Measurements from ENCODE around the gene C10orf143.

C10orf143 gene

GRCh38 chr10:130038611-130039109 is 72.0 kb downstream of the C10orf143 start:
- no peak overlapping the region for H3K4me2 ChIP-seq
- TF ChIP-seq CTCF (conservative IDR thresholded peaks at IDR 0.05; ENCODE audit: low read depth, low read length): no peak
- no peak overlapping the region for H3K9ac ChIP-seq
- no peaks in the 10 kb centered on the region for H3K27me3 ChIP-seq (ENCODE audit: insufficient read depth, low read depth)
- H3K4me3 ChIP-seq (IDR thresholded peaks at IDR 0.05; ENCODE audit: insufficient read depth, low read depth, low read length): no peak overlapping the region
- no peaks in the 10 kb centered on the region for H4K20me1 ChIP-seq (ENCODE audit: insufficient read depth)
- H3K4me1 ChIP-seq (ENCODE audit: low read depth, poor library complexity, severe bottlenecking): no peaks in the 10 kb centered on the region
- no peak overlapping the region for H3K27ac ChIP-seq
- H2AFZ ChIP-seq (ENCODE audit: low read depth): no peak overlapping the region
- H3K36me3 ChIP-seq (ENCODE audit: insufficient read depth): no peaks in the 10 kb centered on the region
- H3K79me2 ChIP-seq (ENCODE audit: insufficient read depth, low read depth): no peaks in the 10 kb centered on the region

GRCh38 chr10:130038019-130038555 is 72.5 kb downstream of the C10orf143 start:
- Histone ChIP-seq H3K27ac (no peak overlapping the region), H3K36me3 (ENCODE audit: insufficient read depth) (no peaks in the 10 kb centered on the region), H3K4me3 (IDR thresholded peaks at IDR 0.05; ENCODE audit: insufficient read depth, low read depth, low read length) (no peak overlapping the region), H3K79me2 (ENCODE audit: insufficient read depth, low read depth) (no peaks in the 10 kb centered on the region), H2AFZ (ENCODE audit: low read depth) (no peak overlapping the region), H3K9ac (no peak overlapping the region), H3K4me1 (ENCODE audit: low read depth, poor library complexity, severe bottlenecking) (no peaks in the 10 kb centered on the region), H3K27me3 (ENCODE audit: insufficient read depth, low read depth) (no peaks in the 10 kb centered on the region), H4K20me1 (ENCODE audit: insufficient read depth) (no peaks in the 10 kb centered on the region), H3K4me2 (no peak overlapping the region)
- TF ChIP-seq CTCF (conservative IDR thresholded peaks at IDR 0.05; ENCODE audit: low read depth, low read length): no peak

GRCh38 chr10:130037169-130037661 is 73.4 kb downstream of the C10orf143 start:
- no peak overlapping the region for H3K27ac ChIP-seq
- no peak overlapping the region for H3K4me3 ChIP-seq (IDR thresholded peaks at IDR 0.05; ENCODE audit: insufficient read depth, low read depth, low read length)
- H3K9ac ChIP-seq: no peak overlapping the region
- no peak overlapping the region for H3K4me2 ChIP-seq
- H3K36me3 ChIP-seq (ENCODE audit: insufficient read depth): no peaks in the 10 kb centered on the region
- H4K20me1 ChIP-seq (ENCODE audit: insufficient read depth): no peaks in the 10 kb centered on the region
- H3K79me2 ChIP-seq (ENCODE audit: insufficient read depth, low read depth): no peaks in the 10 kb centered on the region
- no peak overlapping the region for H2AFZ ChIP-seq (ENCODE audit: low read depth)
- no peaks in the 10 kb centered on the region for H3K4me1 ChIP-seq (ENCODE audit: low read depth, poor library complexity, severe bottlenecking)
- no peak for TF ChIP-seq CTCF (conservative IDR thresholded peaks at IDR 0.05; ENCODE audit: low read depth, low read length)
- no peaks in the 10 kb centered on the region for H3K27me3 ChIP-seq (ENCODE audit: insufficient read depth, low read depth)

- no peaks in the 10 kb centered on the region for H4K20me1 ChIP-seq (ENCODE audit: insufficient read depth)
- no peak for TF ChIP-seq CTCF (conservative IDR thresholded peaks at IDR 0.05; ENCODE audit: low read depth, low read length)
- H2AFZ ChIP-seq (ENCODE audit: low read depth): no peak overlapping the region
- no peak overlapping the region for H3K4me2 ChIP-seq
- H3K79me2 ChIP-seq (ENCODE audit: insufficient read depth, low read depth): no peaks in the 10 kb centered on the region
- no peak overlapping the region for H3K27ac ChIP-seq
- no peaks in the 10 kb centered on the region for H3K27me3 ChIP-seq (ENCODE audit: insufficient read depth, low read depth)
- H3K36me3 ChIP-seq (ENCODE audit: insufficient read depth): no peaks in the 10 kb centered on the region
- H3K4me3 ChIP-seq (IDR thresholded peaks at IDR 0.05; ENCODE audit: insufficient read depth, low read depth, low read length): no peak overlapping the region
- H3K9ac ChIP-seq: no peak overlapping the region
- H3K4me1 ChIP-seq (ENCODE audit: low read depth, poor library complexity, severe bottlenecking): no peaks in the 10 kb centered on the region
Measured at GRCh38 chr10:130036296-130037065, 74.1 kb downstream of the C10orf143 start.

All from KMS-11 (cell line).